Caco-2 (cell line): ENCODE data around the gene TGM6. TPM values are rescaled to one million over a fixed set of nuclear protein-coding genes. Genes with fewer than 3 reads are reported as not detected.

Source experiments
- BruUV-seq: library from RNA; stranded (reverse); fragments of 400-500 nt; replicated peaks from 2 replicates; lab custom pipeline; 2021; lab: Mats Ljungman, UMichigan
- CTCF ChIA-PET: fragments of 300-600 bp; sonication (Branson Sonifier 250); formaldehyde crosslinking; loops from one replicate; lab custom pipeline; 2022; ENCODE audit warnings: antibody characterized with exemption; lab: Charles Lee
- POLR2A ChIA-PET: fragments of 300-600 bp; sonication (Branson Sonifier 250); formaldehyde crosslinking; loops from one replicate; lab custom pipeline; 2022; ENCODE audit warnings: antibody characterized with exemption; lab: Charles Lee
- DNase-seq, 2 experiments: peaks; one replicate each; pipeline versions ENCODE4 v3.0.0 to v3.0.0-alpha.2; 2020 to 2022
- H3K27me3 ChIP-seq: replicated peaks from 2 replicates; pipeline ENCODE4 v1.6.0; 2011; ENCODE audit warnings: low read length; ENCODE audit not compliant: control insufficient read depth, insufficient read depth
- H3K36me3 ChIP-seq: 2 replicates; pipeline ENCODE4 v1.5.1; 2011; ENCODE audit warnings: low read length; ENCODE audit not compliant: control insufficient read depth, insufficient read depth
- H3K4me1 ChIP-seq: fragments of 250-450 bp; sonication (Bioruptor Pico); 2 replicates; pipeline ENCODE4 v1.5.1; 2020; ENCODE audit warnings: mild to moderate bottlenecking
- H3K4me3 ChIP-seq: 2 replicates; pipeline ENCODE4 v1.5.1; 2011; ENCODE audit warnings: low read depth, mild to moderate bottlenecking, control low read depth, low read length
- H3K9me3 ChIP-seq: fragments of 250-450 bp; sonication (Bioruptor Pico); 2 replicates; pipeline ENCODE4 v1.5.1; 2020; ENCODE audit warnings: mild to moderate bottlenecking, moderate library complexity
- H3K27ac Mint-ChIP-seq: one replicate; pipeline ENCODE4 v1.8.0; 2022; ENCODE audit warnings: mixed read lengths; ENCODE audit not compliant: unreplicated experiment
- H3K27me3 Mint-ChIP-seq: one replicate; pipeline ENCODE4 v1.8.0; 2022; ENCODE audit warnings: mixed read lengths; ENCODE audit not compliant: insufficient read depth, unreplicated experiment
- H3K36me3 Mint-ChIP-seq: one replicate; pipeline ENCODE4 v1.8.0; 2022; ENCODE audit warnings: mild to moderate bottlenecking, mixed read lengths; ENCODE audit not compliant: insufficient read depth, unreplicated experiment
- H3K4me1 Mint-ChIP-seq: one replicate; pipeline ENCODE4 v1.8.0; 2022; ENCODE audit warnings: low read depth, mixed read lengths; ENCODE audit not compliant: unreplicated experiment
- H3K4me3 Mint-ChIP-seq: one replicate; pipeline ENCODE4 v1.8.0; 2022; ENCODE audit warnings: mild to moderate bottlenecking, moderate library complexity, mixed read lengths; ENCODE audit not compliant: unreplicated experiment
- H3K9me3 Mint-ChIP-seq: one replicate; pipeline ENCODE4 v1.8.0; 2022; ENCODE audit warnings: mixed read lengths; ENCODE audit not compliant: unreplicated experiment
- intact Hi-C: fragments of 100-400 bp; cut with micrococcal nuclease; formaldehyde crosslinking; loops from one replicate; pipeline ENCODE4 v1.10.0; 2022; ENCODE audit not compliant: unreplicated experiment
- total RNA-seq: library from RNA; stranded (reverse); gene quantifications from 2 replicates; pipeline ENCODE4 v1.2.3, GENCODE V29; 2022
- TF ChIP-seq, protein P1 (sequence below), 2 experiments: fragments of 200-600 bp in 1 of 2; IDR thresholded peaks; 1 replicate in 1 of 2; 2 replicates in 1 of 2; pipeline versions ENCODE4 v1.5.1 to v1.8.0; 2011 to 2022; ENCODE audit warnings: antibody characterized with exemption in 1 of 2, control low read depth in 1 of 2, inconsistent platforms in 1 of 2, low read depth in 1 of 2, low read length in 1 of 2, mild to moderate bottlenecking in 1 of 2, moderate library complexity in 1 of 2; ENCODE audit not compliant: insufficient read depth in 1 of 2, severe bottlenecking in 1 of 2, unreplicated experiment in 1 of 2

TGM6 gene
- total RNA-seq, 1 experiment from 2014 or later: not detected

DNA sequence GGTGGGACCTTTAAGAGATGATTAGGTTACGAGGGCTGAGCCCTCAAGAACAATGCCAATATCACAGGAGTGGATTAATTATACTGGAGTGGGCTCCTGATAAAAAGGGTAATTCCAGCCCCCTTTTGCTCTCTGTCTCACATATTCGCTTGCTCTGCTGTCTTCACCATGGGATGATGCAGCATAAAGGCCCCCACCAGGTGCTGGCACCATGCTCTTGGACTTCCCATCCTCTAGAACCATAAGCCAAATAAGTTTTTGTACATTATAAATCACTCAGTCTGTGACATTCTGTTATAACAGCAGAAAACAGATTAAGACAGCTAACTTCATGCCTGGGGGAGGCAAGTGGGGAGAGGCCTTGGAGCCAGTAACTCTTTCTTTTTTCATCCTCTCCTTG lies 99.7 kb downstream of the TGM6 start:
- H3K4me3 Mint-ChIP-seq: no peak overlapping the region
- H3K9me3 Mint-ChIP-seq: no peaks in the 10 kb centered on the region
- CTCF ChIA-PET: no interaction called here
- Histone ChIP-seq H3K4me1 (no peaks in the 10 kb centered on the region; the same call in 1 of the 2 replicates), H3K4me3 (no peak overlapping the region), H3K27me3 (no peaks in the 10 kb centered on the region), H3K9me3 (no peaks in the 10 kb centered on the region), H3K36me3 (no peaks in the 10 kb centered on the region)
- no peaks in the 10 kb centered on the region for H3K27me3 Mint-ChIP-seq
- no TSS peak for BruUV-seq
- POLR2A ChIA-PET: no interaction called here
- H3K4me1 Mint-ChIP-seq: no peaks in the 10 kb centered on the region
- intact Hi-C loops: no loop called here
- TF ChIP-seq, protein P1, sequence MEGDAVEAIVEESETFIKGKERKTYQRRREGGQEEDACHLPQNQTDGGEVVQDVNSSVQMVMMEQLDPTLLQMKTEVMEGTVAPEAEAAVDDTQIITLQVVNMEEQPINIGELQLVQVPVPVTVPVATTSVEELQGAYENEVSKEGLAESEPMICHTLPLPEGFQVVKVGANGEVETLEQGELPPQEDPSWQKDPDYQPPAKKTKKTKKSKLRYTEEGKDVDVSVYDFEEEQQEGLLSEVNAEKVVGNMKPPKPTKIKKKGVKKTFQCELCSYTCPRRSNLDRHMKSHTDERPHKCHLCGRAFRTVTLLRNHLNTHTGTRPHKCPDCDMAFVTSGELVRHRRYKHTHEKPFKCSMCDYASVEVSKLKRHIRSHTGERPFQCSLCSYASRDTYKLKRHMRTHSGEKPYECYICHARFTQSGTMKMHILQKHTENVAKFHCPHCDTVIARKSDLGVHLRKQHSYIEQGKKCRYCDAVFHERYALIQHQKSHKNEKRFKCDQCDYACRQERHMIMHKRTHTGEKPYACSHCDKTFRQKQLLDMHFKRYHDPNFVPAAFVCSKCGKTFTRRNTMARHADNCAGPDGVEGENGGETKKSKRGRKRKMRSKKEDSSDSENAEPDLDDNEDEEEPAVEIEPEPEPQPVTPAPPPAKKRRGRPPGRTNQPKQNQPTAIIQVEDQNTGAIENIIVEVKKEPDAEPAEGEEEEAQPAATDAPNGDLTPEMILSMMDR (IDR thresholded peaks at IDR 0.05; ENCODE audit: insufficient read depth in 1 of 2, low read depth in 1 of 2, low read length in 1 of 2, severe bottlenecking in 1 of 2, unreplicated experiment in 1 of 2): no peak
- H3K27ac Mint-ChIP-seq: no peak overlapping the region
- no peak for DNase-seq
- peaks cover 6% of the 10 kb centered on the region for H3K36me3 Mint-ChIP-seq

Other genes starting within 250 kb of the TGM6 start
- gene TGM3, start 84.9 kb upstream of the TGM6 start, total RNA-seq: 0.20 TPM in 1 of 2 replicates, not detected in the other
- 532 and 533 TPM in 2 replicates for gene SNRPB, start 89.9 kb downstream of the TGM6 start, total RNA-seq
- gene ZNF343, start 128.0 kb downstream of the TGM6 start, total RNA-seq: 8.0 and 11.0 TPM in 2 replicates
- gene TMC2, start 155.7 kb downstream of the TGM6 start, total RNA-seq: not detected in 2 replicates